ENCODE measurements around the gene DNAJC21.

Gene DNAJC21

GRCh38 chr5:34929134-34929719 is at the start of gene DNAJC21:
TSS of gene DNAJC21 (plus strand) at chr5:34929559. CDS start at chr5:34929820, 261 bp downstream.
- TF ChIP-seq CTCF (IDR thresholded peaks at IDR 0.05; ENCODE audit: low read depth, low read length) = no peak
- in situ Hi-C loops (cut with HindIII; ENCODE audit: low sequenced_read_pairs) = no loop called here
- H3K4me3 ChIP-seq (ENCODE audit: low read depth, low read length) = peak within 1 kb of the TSS; percentile 87
- DNase-seq (ENCODE audit: low read depth, low spot score) = peak; percentile 98

- no peak for TF ChIP-seq CTCF (IDR thresholded peaks at IDR 0.05; ENCODE audit: low read depth, low read length)
- no peak for DNase-seq (ENCODE audit: low read depth, low spot score)
- H3K4me3 ChIP-seq (ENCODE audit: low read depth, low read length) = no peak overlapping the region
- in situ Hi-C loops (cut with HindIII; ENCODE audit: low sequenced_read_pairs) = no loop called here
Measured at GRCh38 chr5:34881246-34881645, 48.1 kb upstream of the DNAJC21 start.

GRCh38 chr5:34886392-34887119 is 42.8 kb upstream of the DNAJC21 start:
- H3K4me3 ChIP-seq (ENCODE audit: low read depth, low read length) = no peak overlapping the region
- in situ Hi-C loops (cut with HindIII; ENCODE audit: low sequenced_read_pairs) = no loop called here
- no peak for TF ChIP-seq CTCF (IDR thresholded peaks at IDR 0.05; ENCODE audit: low read depth, low read length)
- DNase-seq (ENCODE audit: low read depth, low spot score) = no peak

DNA sequence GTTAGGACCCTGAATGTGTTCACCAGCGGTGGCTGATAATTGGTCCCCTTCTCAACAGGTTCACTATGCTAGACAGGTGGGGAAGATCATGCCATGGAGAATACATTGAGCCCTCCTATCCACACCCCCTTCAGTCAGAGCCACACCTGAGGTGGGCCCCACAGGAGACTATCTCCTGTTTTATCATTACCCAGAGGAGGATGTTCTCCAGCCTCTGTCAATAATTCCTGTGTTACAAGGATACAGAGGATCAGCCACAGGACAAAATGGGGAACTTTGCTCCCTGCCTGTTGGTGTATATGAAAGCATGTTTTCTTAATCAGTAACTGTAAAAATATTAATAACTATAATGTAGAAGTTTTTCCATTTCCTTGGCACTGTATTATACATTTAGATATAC is 40.0 kb upstream of the DNAJC21 start:
- no peak overlapping the region for H3K4me3 ChIP-seq (ENCODE audit: low read depth, low read length)
- no peak for TF ChIP-seq CTCF (IDR thresholded peaks at IDR 0.05; ENCODE audit: low read depth, low read length)
- in situ Hi-C loops (cut with HindIII; ENCODE audit: low sequenced_read_pairs) = no loop called here
- DNase-seq (ENCODE audit: low read depth, low spot score) = no peak

- peak; percentile 67 for DNase-seq (ENCODE audit: low read depth, low spot score)
Measured at GRCh38 chr5:34891981-34892380, 37.4 kb upstream of the DNAJC21 start.

DNA sequence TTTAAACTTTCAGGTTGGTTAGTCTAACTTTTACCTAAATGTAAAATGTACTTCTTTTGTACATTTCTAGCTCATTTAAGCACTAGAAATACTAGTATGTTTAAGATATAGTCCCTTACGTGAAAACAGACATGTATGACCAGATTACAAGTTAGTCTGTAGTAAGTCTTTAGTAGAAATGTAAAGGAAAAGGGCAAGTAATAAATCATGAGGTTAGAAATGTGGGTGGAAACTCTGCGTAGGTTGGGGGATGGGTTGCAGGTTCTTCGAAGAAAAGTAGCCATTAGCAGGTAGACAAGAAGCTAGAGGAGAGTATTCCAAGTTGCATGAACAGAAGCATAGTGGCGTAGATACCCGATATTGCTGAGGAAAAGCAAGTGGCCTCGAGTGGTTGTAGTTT is 36.9 kb upstream of the DNAJC21 start:
- DNase-seq (ENCODE audit: low read depth, low spot score) = no peak
- TF ChIP-seq CTCF (IDR thresholded peaks at IDR 0.05; ENCODE audit: low read depth, low read length) = no peak
- no peak overlapping the region for H3K4me3 ChIP-seq (ENCODE audit: low read depth, low read length)
- in situ Hi-C loops (cut with HindIII; ENCODE audit: low sequenced_read_pairs) = no loop called here

More at GRCh38 chr5:34891981-34892380, 37.4 kb upstream of the DNAJC21 start:
- in situ Hi-C loops (cut with HindIII; ENCODE audit: low sequenced_read_pairs) = no loop called here
- no peak for TF ChIP-seq CTCF (IDR thresholded peaks at IDR 0.05; ENCODE audit: low read depth, low read length)
- no peak overlapping the region for H3K4me3 ChIP-seq (ENCODE audit: low read depth, low read length)

Measured in astrocyte of the spinal cord (primary cell).